Adrenal gland (tissue), 5 donors: Measurements from ENCODE around the gene RPRD1B.

ENCODE experiments used
- POLR2A ChIP-seq, 2 donors: fragments of 450-650 bp; IDR thresholded peaks; one replicate each; pipeline ENCODE4 v1.6.1; 2017; ENCODE audit warnings: antibody characterized with exemption in 2 of 2, mild to moderate bottlenecking in 2 of 2, moderate library complexity in 1 of 2
- TF ChIP-seq, protein P1 (sequence below), 6 experiments: fragments of 450-650 bp in 4 of 6; fragments of 200-600 bp in 2 of 6; sonication (generic) in 1 of 6; IDR thresholded peaks; 1 replicate in 5 of 6; 2 replicates in 1 of 6; pipeline versions ENCODE4 v1.5.1 to v1.8.0; 2016 to 2021; ENCODE audit warnings: antibody characterized with exemption in 6 of 6, mild to moderate bottlenecking in 2 of 6, moderate library complexity in 1 of 6
- donor health status: DM: no; HTN: no; CAD: no.

DNA sequence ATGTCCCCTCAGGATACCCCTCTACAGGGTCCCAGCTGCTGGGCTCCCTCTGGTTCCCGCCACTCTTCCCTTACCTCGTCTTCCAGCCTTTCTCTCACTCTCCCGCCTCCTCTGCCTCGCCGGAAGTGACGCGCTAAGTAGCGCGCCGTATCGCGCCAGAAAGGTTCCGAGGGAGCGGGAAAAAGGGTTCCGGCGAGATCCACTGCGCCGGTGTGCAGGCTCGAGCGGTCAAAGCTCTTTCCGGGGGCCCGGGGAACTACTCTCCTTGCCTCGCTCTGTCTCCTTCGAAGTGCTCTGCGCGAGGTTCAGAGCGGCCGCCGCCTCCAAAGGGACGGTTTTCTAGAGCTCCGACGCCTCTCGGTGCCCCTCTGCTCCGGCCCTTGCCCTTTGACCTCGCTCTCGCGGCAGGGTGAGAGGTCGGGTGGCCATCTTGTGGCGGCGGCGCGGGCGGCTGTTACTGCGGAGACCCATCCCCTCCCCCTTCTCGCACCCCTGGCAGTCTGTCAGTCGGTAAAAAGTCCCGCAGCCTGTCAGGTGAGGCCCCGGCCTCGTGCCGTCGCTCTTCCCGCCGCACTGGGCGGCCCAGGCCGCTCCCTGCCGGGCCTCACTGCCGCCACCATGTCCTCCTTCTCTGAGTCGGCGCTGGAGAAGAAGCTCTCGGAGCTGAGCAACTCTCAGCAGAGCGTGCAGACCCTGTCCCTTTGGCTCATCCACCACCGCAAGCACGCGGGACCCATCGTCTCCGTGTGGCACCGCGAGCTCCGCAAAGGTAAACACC is at the start of gene RPRD1B, which contains the start of gene TTI1:
- TF ChIP-seq, protein P1, sequence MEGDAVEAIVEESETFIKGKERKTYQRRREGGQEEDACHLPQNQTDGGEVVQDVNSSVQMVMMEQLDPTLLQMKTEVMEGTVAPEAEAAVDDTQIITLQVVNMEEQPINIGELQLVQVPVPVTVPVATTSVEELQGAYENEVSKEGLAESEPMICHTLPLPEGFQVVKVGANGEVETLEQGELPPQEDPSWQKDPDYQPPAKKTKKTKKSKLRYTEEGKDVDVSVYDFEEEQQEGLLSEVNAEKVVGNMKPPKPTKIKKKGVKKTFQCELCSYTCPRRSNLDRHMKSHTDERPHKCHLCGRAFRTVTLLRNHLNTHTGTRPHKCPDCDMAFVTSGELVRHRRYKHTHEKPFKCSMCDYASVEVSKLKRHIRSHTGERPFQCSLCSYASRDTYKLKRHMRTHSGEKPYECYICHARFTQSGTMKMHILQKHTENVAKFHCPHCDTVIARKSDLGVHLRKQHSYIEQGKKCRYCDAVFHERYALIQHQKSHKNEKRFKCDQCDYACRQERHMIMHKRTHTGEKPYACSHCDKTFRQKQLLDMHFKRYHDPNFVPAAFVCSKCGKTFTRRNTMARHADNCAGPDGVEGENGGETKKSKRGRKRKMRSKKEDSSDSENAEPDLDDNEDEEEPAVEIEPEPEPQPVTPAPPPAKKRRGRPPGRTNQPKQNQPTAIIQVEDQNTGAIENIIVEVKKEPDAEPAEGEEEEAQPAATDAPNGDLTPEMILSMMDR (IDR thresholded peaks at IDR 0.05): peak in 2 of 6 experiments; percentile 8 to 13
- peak; percentile 15 to 74 for TF ChIP-seq POLR2A (IDR thresholded peaks at IDR 0.05)
